Trophoblast cell (in vitro differentiated cells and primary cell): ENCODE measurements around the gene TMCO2.

ENCODE experiments used
- DNase-seq, 2 donors: peaks; one replicate each; pipeline ENCODE4 v3.0.0-alpha.2; 2016
- H2AFZ ChIP-seq: 2 replicates; pipeline ENCODE4 v1.6.1; 2013; ENCODE audit warnings: low read length, moderate library complexity, mild to moderate bottlenecking; ENCODE audit not compliant: insufficient read depth, poor library complexity
- H2AK5ac ChIP-seq: 2 replicates; pipeline ENCODE4 v1.6.1; 2013; ENCODE audit warnings: mild to moderate bottlenecking, low read length
- H2BK120ac ChIP-seq: 2 replicates; pipeline ENCODE4 v1.6.1; 2013; ENCODE audit warnings: low read length, mild to moderate bottlenecking, moderate library complexity; ENCODE audit not compliant: insufficient read depth, poor library complexity
- H2BK12ac ChIP-seq: 2 replicates; pipeline ENCODE4 v1.6.1; 2013; ENCODE audit warnings: mild to moderate bottlenecking, low read length, moderate library complexity
- H2BK5ac ChIP-seq: 2 replicates; pipeline ENCODE4 v1.6.1; 2013; ENCODE audit warnings: low read length, low read depth, moderate library complexity, mild to moderate bottlenecking; ENCODE audit not compliant: poor library complexity
- H3K14ac ChIP-seq: 2 replicates; pipeline ENCODE4 v1.6.1; 2013; ENCODE audit warnings: mild to moderate bottlenecking, low read length
- H3K18ac ChIP-seq: 2 replicates; pipeline ENCODE4 v1.6.1; 2013; ENCODE audit warnings: mild to moderate bottlenecking, low read length
- H3K23ac ChIP-seq: 2 replicates; pipeline ENCODE4 v1.6.1; 2013; ENCODE audit warnings: low read length
- H3K27ac ChIP-seq: 2 replicates; pipeline ENCODE4 v1.5.1; 2013; ENCODE audit warnings: low read depth, mild to moderate bottlenecking, inconsistent platforms, low read length, moderate library complexity
- H3K27me3 ChIP-seq: 2 replicates; pipeline ENCODE4 v1.6.1; 2013; ENCODE audit warnings: inconsistent platforms, mild to moderate bottlenecking, low read length, moderate library complexity; ENCODE audit not compliant: insufficient read depth
- H3K36me3 ChIP-seq, 2 experiments: 1 replicate in 1 of 2; 2 replicates in 1 of 2; pipeline ENCODE4 v1.6.1; 2013; ENCODE audit warnings: low read length in 2 of 2, mild to moderate bottlenecking in 2 of 2, moderate library complexity in 1 of 2; ENCODE audit not compliant: insufficient read depth in 2 of 2, control insufficient read depth in 1 of 2
- H3K4ac ChIP-seq: 2 replicates; pipeline ENCODE4 v1.6.1; 2013; ENCODE audit warnings: low read depth, mild to moderate bottlenecking, low read length, moderate library complexity
- H3K4me1 ChIP-seq, 2 experiments: 1 replicate in 1 of 2; 2 replicates in 1 of 2; pipeline ENCODE4 v1.6.1; 2013; ENCODE audit warnings: low read length in 2 of 2, mild to moderate bottlenecking in 2 of 2, moderate library complexity in 1 of 2; ENCODE audit not compliant: insufficient read depth in 2 of 2, control insufficient read depth in 1 of 2
- H3K4me2 ChIP-seq: 2 replicates; pipeline ENCODE4 v1.6.1; 2013; ENCODE audit warnings: inconsistent platforms, mild to moderate bottlenecking, low read length, moderate library complexity
- H3K4me3 ChIP-seq: 2 replicates; pipeline ENCODE4 v1.5.1; 2013; ENCODE audit warnings: mild to moderate bottlenecking, low read depth, low read length, inconsistent platforms
- H3K79me1 ChIP-seq: one replicate; pipeline ENCODE4 v1.6.1; 2013; ENCODE audit warnings: low read length
- H3K79me2 ChIP-seq: 2 replicates; pipeline ENCODE4 v1.6.1; 2013; ENCODE audit warnings: low read length, mild to moderate bottlenecking; ENCODE audit not compliant: control insufficient read depth, insufficient read depth, poor library complexity
- H3K9ac ChIP-seq: 2 replicates; pipeline ENCODE4 v1.6.1; 2013; ENCODE audit warnings: mild to moderate bottlenecking, low read length
- H3K9me3 ChIP-seq: 2 replicates; pipeline ENCODE4 v1.6.1; 2013; ENCODE audit warnings: low read depth, mild to moderate bottlenecking, control low read depth, inconsistent platforms, low read length; ENCODE audit not compliant: insufficient read depth
- H4K12ac ChIP-seq: 2 replicates; pipeline ENCODE4 v1.6.1; 2013; ENCODE audit warnings: low read depth, mild to moderate bottlenecking, low read length, moderate library complexity
- H4K8ac ChIP-seq: 2 replicates; pipeline ENCODE4 v1.6.1; 2013; ENCODE audit warnings: low read depth, mild to moderate bottlenecking, low read length, moderate library complexity
- H4K91ac ChIP-seq: one replicate; pipeline ENCODE4 v1.6.1; 2013; ENCODE audit warnings: low read depth, mild to moderate bottlenecking, low read length, moderate library complexity
- WGBS: extraction: QIAGEN DNeasy Blood & Tissue Kit; methylation state at CpG from one replicate; pipeline ENCODE4 v1.1.7; 2013; ENCODE audit warnings: missing lambda C conversion rate; ENCODE audit not compliant: insufficient read length, insufficient coverage; ENCODE audit errors: extremely low coverage; 5-methylcytosine and 5-hydroxymethylcytosine counted together

Gene TMCO2

DNA sequence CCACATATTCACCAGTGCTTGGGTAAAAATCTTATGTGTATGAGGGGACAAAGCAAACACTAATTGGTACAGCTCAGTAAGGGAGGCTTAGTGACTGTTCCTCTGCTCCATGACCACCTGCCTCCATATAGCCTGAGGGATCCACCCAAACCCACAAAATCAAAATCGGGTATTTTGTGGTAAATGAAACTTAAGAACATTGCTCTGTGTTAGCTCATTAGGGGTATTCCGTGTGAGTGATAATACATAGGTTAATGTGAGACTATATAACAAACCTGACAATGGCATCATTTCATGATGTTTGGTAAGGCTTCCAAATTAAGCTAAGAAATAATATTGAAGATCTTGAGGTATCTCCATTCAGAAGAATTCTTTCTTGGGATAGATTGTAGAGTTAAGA, 43.6 kb downstream of the TMCO2 start:
- Histone ChIP-seq H3K18ac (no peak overlapping the region), H2BK12ac (no peak overlapping the region), H4K8ac (no peak overlapping the region), H3K4me2 (no peak overlapping the region), H3K79me2 (no peaks in the 10 kb centered on the region), H4K91ac (no peak overlapping the region), H3K9me3 (no peaks in the 10 kb centered on the region), H3K4ac (no peak overlapping the region), H3K14ac (no peak overlapping the region), H4K12ac (no peak overlapping the region), H3K9ac (no peak overlapping the region), H3K36me3 (peaks cover 10 to 20% of the 10 kb centered on the region in 2 experiments), H2BK5ac (no peak overlapping the region), H3K4me3 (no peak overlapping the region), H2AFZ (no peak overlapping the region), H3K4me1 (no peaks in the 10 kb centered on the region), H2AK5ac (no peak overlapping the region), H3K79me1 (no peaks in the 10 kb centered on the region), H2BK120ac (no peak overlapping the region), H3K27ac (no peak overlapping the region), H3K23ac (no peak overlapping the region), H3K27me3 (no peaks in the 10 kb centered on the region)
- WGBS, result no CpG with 5 or more reads among the region's 2 CpGs
- DNase-seq, result no peak

DNA sequence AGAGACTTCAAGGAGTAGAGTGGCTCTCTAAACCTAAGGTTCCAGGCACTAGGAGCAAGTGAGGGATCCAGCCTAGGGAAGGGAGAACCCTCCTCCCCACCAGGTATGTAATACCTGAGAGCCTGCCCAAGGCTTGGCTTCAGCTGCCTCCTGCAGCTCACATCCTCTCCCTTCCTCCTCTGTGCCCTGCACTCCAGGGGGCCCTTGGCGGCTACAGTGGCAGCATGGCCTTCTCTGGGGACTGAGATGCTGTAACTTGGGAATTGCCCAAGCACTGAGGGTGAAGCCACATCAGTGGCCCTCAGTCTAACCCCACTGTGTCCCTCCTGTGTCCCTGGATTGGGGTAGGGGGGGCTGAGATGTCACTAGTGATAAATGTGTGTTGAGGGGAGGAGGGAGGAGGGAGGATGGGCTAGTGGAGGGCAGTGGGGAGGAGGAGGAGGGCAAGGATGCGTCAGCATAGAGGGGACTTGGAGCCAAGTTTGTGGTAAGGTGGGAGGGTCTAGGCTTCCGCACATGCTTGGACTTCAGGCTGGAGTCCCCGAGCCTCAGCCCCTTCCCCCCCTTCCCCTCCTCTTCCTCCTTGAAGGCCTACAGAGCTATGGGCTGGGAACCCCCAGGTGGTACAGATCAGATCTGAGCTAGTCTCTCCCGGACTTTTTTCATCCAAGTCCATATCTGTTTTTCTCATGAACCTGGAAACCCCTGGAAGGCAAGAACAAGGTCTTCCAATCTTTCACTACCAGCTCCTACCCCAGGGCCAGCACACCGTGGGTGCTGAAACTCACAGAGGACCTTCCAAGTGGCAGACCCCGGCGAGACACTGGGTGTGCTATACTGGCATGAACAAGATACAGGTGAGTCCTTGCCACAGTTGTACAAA, 51.9 kb downstream of the TMCO2 start:
- no peak overlapping the region for H3K4me2 ChIP-seq
- no peak overlapping the region for H2BK12ac ChIP-seq
- no peak overlapping the region for H2BK5ac ChIP-seq
- H3K23ac ChIP-seq, result no peak overlapping the region
- H3K27me3 ChIP-seq, result no peaks in the 10 kb centered on the region
- no peak overlapping the region for H3K14ac ChIP-seq
- H4K91ac ChIP-seq, result no peak overlapping the region
- no peak overlapping the region for H3K4ac ChIP-seq
- no peak overlapping the region for H2BK120ac ChIP-seq
- WGBS, result no CpG with 5 or more reads among the region's 8 CpGs
- no peak overlapping the region for H3K18ac ChIP-seq
- no peak overlapping the region for H4K8ac ChIP-seq
- no peak for DNase-seq
- H3K79me1 ChIP-seq, result peaks cover 5% of the 10 kb centered on the region
- no peaks in the 10 kb centered on the region for H3K36me3 ChIP-seq
- no peak overlapping the region for H3K4me3 ChIP-seq
- H3K9ac ChIP-seq, result no peak overlapping the region
- H2AK5ac ChIP-seq, result no peak overlapping the region
- H3K79me2 ChIP-seq, result no peaks in the 10 kb centered on the region
- peaks cover 5 to 6% of the 10 kb centered on the region in 2 experiments for H3K4me1 ChIP-seq
- no peaks in the 10 kb centered on the region for H3K9me3 ChIP-seq
- no peak overlapping the region for H2AFZ ChIP-seq
- H3K27ac ChIP-seq, result no peak overlapping the region
- H4K12ac ChIP-seq, result no peak overlapping the region

DNA sequence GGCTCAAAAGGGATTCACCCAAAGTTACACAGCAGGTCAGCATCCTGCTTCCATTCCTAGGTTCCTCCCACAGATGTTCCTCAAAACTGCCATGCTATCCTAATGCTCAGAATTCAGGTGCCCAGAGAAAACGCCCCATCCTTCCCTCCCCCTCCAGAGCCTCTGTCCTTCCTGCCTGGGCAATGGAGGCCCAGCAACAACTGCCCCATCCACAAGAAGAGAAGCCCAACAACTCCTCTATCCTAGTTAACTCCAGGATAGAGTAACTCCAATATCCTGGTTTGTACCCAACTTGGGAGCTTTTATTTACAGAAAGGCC, 52.5 kb downstream of the TMCO2 start:
- H2BK5ac ChIP-seq, result no peak overlapping the region
- H2AFZ ChIP-seq, result no peak overlapping the region
- no peak overlapping the region for H2BK120ac ChIP-seq
- no peak overlapping the region for H4K8ac ChIP-seq
- H3K18ac ChIP-seq, result no peak overlapping the region
- H3K9me3 ChIP-seq, result no peaks in the 10 kb centered on the region
- DNase-seq, result no peak
- H3K79me2 ChIP-seq, result no peaks in the 10 kb centered on the region
- H3K27me3 ChIP-seq, result no peaks in the 10 kb centered on the region
- no peak overlapping the region for H4K12ac ChIP-seq
- H3K4me3 ChIP-seq, result no peak overlapping the region
- H3K36me3 ChIP-seq, result no peaks in the 10 kb centered on the region
- H3K4me2 ChIP-seq, result no peak overlapping the region
- no CpG with 5 or more reads among the region's 1 CpG for WGBS
- no peak overlapping the region for H4K91ac ChIP-seq
- no peak overlapping the region for H3K27ac ChIP-seq
- no peak overlapping the region for H2AK5ac ChIP-seq
- H3K4ac ChIP-seq, result no peak overlapping the region
- H3K4me1 ChIP-seq, result peaks cover 7% of the 10 kb centered on the region in 2 experiments
- H3K79me1 ChIP-seq, result peaks cover 6% of the 10 kb centered on the region
- no peak overlapping the region for H2BK12ac ChIP-seq
- no peak overlapping the region for H3K9ac ChIP-seq
- H3K23ac ChIP-seq, result no peak overlapping the region
- no peak overlapping the region for H3K14ac ChIP-seq

DNA sequence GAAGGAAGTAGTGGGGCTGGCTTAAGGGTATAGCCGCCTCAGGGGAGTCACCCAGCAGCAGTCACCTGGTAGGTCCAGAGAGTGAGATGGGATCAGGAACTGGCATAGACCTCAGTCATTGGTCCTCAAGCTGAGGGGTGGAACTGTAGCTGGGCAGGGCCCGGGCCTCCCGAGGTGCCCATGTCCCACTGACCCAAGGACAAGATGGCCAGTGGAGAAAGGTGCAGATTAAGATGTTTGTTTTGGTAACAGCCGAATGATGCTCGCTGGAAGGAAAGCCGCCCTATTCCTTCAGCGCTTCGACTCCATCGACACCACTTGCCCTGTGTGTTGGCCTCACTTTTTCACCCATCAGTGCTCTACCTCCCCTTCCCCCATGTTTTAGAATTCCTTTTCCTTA, 52.9 kb downstream of the TMCO2 start:
- peaks cover 3% of the 10 kb centered on the region for H3K79me2 ChIP-seq
- H3K23ac ChIP-seq, result no peak overlapping the region
- no peak overlapping the region for H2BK120ac ChIP-seq
- H3K4ac ChIP-seq, result no peak overlapping the region
- no peak overlapping the region for H3K4me2 ChIP-seq
- no peak overlapping the region for H2BK12ac ChIP-seq
- no peak overlapping the region for H4K12ac ChIP-seq
- no peak overlapping the region for H3K18ac ChIP-seq
- no peak overlapping the region for H2AFZ ChIP-seq
- no peak overlapping the region for H3K14ac ChIP-seq
- no peak overlapping the region for H2BK5ac ChIP-seq
- H2AK5ac ChIP-seq, result no peak overlapping the region
- DNase-seq, result no peak
- no peak overlapping the region for H3K4me3 ChIP-seq
- H3K79me1 ChIP-seq, result peaks cover 8% of the 10 kb centered on the region
- H3K9ac ChIP-seq, result no peak overlapping the region
- H4K91ac ChIP-seq, result no peak overlapping the region
- no peaks in the 10 kb centered on the region for H3K36me3 ChIP-seq
- no peaks in the 10 kb centered on the region for H3K27me3 ChIP-seq
- H4K8ac ChIP-seq, result no peak overlapping the region
- H3K4me1 ChIP-seq, result peaks cover 10 to 11% of the 10 kb centered on the region in 2 experiments
- H3K27ac ChIP-seq, result no peak overlapping the region
- WGBS, result no CpG with 5 or more reads among the region's 9 CpGs
- no peaks in the 10 kb centered on the region for H3K9me3 ChIP-seq
